Ovary (tissue), 3 donors: ENCODE results near the gene KIAA1191.

Experiments
- EP300 ChIP-seq: sonication (generic); formaldehyde crosslinking; IDR thresholded peaks from one replicate; pipeline ENCODE4 v1.6.1; 2017; ENCODE audit warnings: antibody characterized with exemption
- TF ChIP-seq, protein P1 (sequence below), 3 donors: fragments of 450-650 bp in 2 of 3; fragments of 200-600 bp in 1 of 3; IDR thresholded peaks; one replicate each; pipeline versions ENCODE4 v1.5.1 to v1.8.0; 2016 to 2022; ENCODE audit warnings: antibody characterized with exemption in 3 of 3, mild to moderate bottlenecking in 1 of 3
- donor health status: DM: no; HTN: no; CAD: no.

DNA sequence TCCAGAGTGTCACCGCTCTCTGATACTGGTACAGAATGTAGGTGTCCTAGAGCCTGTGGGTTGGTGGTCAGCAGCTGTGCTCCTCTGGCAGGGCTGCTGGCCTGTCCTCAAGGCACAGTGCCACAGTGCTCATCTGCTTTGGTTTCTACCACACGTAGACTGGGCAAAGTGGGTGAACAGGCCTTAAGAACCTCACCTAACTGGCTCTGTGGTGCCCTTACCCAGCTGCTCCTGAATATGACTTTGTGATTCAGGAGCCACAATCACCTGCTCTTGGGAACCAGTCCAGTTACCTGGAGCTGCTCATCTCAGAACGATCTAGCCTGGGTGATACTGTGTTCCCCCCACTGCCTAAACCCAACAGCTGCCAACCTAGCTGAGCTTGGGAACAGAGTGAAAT is 20.4 kb upstream of the KIAA1191 start:
- no peak for TF ChIP-seq EP300
- TF ChIP-seq, protein P1, sequence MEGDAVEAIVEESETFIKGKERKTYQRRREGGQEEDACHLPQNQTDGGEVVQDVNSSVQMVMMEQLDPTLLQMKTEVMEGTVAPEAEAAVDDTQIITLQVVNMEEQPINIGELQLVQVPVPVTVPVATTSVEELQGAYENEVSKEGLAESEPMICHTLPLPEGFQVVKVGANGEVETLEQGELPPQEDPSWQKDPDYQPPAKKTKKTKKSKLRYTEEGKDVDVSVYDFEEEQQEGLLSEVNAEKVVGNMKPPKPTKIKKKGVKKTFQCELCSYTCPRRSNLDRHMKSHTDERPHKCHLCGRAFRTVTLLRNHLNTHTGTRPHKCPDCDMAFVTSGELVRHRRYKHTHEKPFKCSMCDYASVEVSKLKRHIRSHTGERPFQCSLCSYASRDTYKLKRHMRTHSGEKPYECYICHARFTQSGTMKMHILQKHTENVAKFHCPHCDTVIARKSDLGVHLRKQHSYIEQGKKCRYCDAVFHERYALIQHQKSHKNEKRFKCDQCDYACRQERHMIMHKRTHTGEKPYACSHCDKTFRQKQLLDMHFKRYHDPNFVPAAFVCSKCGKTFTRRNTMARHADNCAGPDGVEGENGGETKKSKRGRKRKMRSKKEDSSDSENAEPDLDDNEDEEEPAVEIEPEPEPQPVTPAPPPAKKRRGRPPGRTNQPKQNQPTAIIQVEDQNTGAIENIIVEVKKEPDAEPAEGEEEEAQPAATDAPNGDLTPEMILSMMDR (IDR thresholded peaks at IDR 0.05) = no peak
